HL-60/S4 (cell line): ENCODE results near the gene DNAJC11.
"Not testable (repeated sequence)": the region's sequence is repeated elsewhere in the genome, so short reads cannot be mapped to it uniquely, and the experiment has no call there.

Experiments used
- in situ Hi-C: fragments of 300-500 bp; cut with MboI; formaldehyde crosslinking; loops from 2 replicates; pipeline ENCODE4 v1.14.3; 2022; ENCODE audit warnings: low sequenced_read_pairs

The DNAJC11 gene

DNA sequence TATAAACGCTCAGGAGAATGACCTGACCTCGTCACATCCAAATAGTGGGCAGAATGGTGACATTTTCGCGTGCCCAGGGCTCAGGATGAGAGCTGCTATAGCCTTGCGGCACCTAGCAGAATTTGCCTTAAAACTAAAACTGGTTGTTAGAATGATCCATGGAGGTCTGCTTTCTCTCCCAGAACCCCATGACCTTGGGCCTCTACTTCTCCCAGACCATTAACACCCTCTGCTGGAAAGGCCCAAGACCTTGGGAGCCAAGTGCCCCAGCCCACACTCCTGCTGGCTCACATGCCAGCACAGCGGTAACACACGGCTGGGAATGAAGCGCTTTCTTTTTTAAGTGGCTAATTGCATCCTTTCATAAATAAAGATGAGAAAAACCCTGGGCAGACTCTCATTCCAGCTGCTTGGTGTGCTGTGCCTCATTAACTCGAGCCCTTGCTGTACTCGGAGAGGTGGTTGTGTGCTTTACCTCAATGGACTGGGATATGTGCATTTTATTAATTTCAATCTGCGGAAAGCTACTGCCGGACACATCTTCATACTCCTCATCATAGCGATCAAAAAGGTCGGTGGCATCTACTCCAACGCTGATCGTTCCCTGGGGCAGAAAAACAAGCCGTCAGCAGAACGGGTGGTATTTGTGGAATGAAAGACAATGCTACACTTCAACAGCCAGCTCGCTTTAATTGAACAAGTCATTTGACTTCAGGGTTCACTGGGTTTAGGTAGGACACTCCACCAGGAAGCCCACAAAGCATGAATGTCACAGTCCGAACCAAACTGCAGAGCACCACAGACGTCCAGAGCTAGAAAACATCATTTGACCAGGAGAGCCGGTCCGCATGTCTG is 48.0 kb downstream of the DNAJC11 start:
- in situ Hi-C loops: no loop called here

DNA sequence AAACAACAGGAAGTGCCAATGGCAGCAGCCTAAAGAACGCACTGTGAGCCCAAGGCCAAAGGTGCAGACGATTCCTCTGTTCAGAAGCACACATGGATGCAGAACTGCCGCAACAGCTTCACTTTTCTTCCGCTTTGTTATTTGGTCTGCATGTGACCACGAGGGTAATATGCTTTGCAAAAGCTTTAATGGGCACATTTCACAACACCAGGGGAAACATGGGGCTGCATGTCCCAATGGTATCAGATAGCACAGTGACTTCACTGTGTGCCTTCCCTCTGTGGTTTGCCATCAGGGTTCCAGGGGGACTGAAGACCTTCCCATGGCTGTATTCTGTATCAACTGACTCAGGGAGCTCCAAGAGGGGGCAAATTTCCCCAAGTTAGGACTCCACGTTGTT is 48.6 kb downstream of the DNAJC11 start:
- in situ Hi-C loops: no loop called here

DNA sequence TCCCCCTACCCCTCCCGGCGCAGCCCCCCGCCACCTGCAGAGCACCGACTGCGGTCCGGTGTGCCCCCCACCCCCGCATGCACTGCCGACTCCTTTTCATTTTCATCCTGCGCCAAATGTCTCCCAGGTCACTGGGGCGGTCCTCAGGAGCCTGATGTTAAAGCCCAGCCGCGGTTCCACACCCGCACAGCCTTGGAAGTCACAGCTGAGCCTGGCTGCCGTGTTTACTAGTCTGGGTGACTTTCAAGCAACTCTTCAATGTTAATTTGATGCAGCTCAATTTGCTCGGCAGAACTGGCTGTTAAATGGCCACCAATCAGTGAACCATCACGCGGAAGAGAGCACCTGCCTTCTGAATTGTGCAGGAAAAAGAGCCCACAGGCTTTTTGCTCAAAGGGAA is 49.7 kb downstream of the DNAJC11 start:
- in situ Hi-C loops: no loop called here

DNA sequence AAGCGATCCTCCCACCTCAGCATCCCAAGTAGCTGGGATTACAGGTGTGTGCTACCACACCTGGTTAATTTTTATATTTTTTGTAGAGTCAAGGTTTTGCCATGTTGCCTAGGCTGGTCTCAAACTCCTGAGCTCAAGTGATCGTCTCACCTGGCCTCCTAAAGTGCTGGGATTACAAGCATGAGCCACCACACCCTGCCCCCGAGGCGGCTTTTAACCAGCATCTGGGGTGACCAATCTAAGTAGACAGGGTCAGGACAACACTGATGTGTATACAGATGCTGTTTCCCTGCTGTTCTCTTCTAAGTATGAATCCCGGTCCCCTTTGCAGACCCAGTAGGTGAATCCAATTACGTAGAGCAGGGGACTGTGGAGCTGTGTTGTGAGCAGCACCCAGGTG is 53.1 kb downstream of the DNAJC11 start:
- in situ Hi-C loops: loop anchor here (10.0 kb wide), 1 partner anchor 164 kb away; no protein-coding TSS in a partner anchor

DNA sequence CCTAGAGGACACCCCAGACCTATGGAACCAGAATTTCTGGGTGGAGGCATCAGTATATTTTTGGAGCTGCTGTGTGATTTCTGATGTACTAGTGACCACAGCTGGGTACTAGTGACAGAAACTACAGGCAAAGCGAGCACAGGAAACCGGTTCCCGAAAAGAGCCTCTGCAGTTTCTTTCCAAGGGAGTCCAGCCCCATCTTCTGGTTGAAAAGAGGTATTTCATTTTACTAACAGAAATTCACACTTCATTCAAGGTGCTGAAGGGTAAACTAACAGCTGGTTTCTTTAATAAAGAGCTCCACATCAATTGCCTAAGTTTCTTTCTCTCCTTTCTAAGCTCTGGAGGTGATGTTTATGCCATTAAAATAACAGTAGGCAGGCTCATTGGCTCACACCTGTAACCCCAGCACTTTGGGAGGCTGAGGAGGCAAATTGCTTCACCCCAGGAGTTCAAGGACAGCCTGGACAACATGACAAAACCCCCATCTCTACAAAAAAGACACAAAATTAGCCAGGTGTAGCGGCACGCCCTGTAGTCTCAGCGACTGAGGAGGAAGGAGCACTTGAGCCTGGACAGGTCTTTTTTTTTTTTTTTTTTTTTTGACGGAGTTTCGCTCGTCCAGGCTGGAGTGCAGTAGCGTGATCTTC is 55.0 kb downstream of the DNAJC11 start:
- in situ Hi-C loops: loop anchor here (10.0 kb wide), 1 partner anchor 162 kb away; no protein-coding TSS in a partner anchor

DNA sequence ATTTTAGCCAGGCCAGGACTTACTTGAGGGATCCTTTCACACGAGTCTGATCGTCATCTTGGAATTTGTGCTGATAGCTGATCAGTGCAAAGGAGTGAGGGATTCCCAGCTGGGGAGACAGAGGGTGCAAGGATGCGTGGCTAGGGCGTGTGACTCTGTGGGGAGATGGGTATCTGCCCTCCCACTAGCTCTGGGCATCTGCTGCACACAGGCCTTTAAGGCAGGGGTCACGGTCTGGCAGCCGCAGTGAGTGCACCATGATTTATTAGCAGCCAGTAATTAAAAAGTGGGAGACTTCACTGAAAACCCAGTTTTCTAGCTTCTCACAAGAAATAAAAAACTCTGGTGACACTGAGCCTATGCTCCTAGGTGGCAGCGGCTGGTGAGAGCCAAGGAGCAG is 56.6 kb downstream of the DNAJC11 start:
- in situ Hi-C loops: loop anchor here (10.0 kb wide), 1 partner anchor 160 kb away; no protein-coding TSS in a partner anchor

DNA sequence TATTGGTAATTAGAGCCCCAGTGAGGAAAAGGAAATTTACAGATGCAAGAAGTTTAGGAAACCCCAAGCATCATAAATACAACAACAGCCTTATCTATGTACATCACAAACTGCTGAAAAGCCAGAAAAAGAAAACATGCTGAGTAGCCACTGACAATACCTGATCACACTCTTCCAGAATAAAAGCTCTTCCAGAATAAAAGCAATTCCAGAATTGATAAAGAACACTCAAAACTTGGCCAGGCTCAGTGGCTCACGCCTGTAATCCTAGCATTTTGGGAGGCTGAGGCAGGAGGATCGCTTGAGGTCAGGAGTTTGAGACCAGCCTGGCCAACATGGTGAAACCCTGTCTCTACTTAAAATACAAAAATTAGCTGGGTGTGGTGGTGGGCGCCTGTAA is 60.7 kb downstream of the DNAJC11 start:
- in situ Hi-C loops: loop anchor here (10.0 kb wide), 1 partner anchor 156 kb away; no protein-coding TSS in a partner anchor

DNA sequence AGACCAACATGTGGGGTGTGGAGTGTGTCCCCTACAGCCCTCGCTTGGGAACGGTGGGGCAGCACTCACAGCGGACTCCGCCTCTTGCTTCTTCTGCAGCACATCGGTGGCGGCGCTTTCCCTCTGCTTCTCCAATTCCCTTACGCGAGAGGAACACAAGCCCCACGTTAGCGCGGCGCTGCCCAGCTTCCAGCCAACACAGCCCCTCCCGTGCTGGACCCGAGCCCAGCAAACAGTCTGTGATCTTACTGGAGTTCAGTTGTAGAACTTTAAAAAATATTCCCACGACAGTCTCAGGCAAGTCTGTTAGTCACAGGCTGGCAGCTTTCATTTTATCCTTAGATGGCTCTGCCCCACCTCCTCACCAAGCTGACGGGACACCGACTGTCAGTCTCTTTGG is 63.4 kb downstream of the DNAJC11 start:
- in situ Hi-C loops: no loop called here

DNA sequence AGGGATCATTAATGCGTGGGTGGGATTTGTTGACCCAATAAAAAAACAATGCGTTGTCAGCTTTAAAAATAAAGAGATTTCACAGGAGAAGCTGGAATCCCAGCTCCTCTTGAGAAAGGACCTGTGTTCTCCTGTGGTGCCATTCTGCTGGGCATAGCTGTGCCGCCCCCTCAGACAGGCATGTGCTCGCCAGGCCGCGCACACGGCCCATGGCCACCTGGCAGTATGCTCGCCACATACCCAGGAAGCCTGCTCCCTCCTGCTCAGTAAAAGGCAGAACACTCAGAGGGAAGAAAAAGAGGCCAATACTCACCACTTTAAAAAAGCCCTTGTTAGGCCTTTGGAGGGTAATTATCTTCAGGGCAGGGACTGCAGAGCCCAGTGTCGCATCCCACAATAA is 63.8 kb downstream of the DNAJC11 start:
- in situ Hi-C loops: no loop called here

DNA sequence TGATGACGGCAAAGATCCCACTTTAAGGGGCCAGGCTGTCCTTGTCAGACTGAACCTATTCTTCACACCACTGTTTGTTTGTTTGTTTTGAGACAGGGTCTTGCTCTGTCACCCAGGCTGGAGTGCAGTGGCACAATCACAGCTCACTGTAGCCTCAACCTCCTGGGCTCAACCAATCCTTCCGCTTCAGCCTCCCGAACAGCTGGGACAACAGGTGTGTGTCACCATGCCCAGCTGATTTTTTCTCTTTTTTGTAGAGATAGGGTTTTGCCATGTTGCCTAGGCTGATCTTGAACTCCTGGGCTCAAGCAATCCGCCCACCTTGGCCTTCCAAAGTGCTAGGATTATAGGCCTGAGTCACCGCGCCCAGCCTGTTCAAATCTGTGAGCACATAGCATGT is 64.8 kb downstream of the DNAJC11 start:
- in situ Hi-C loops: not testable (repeated sequence)

DNA sequence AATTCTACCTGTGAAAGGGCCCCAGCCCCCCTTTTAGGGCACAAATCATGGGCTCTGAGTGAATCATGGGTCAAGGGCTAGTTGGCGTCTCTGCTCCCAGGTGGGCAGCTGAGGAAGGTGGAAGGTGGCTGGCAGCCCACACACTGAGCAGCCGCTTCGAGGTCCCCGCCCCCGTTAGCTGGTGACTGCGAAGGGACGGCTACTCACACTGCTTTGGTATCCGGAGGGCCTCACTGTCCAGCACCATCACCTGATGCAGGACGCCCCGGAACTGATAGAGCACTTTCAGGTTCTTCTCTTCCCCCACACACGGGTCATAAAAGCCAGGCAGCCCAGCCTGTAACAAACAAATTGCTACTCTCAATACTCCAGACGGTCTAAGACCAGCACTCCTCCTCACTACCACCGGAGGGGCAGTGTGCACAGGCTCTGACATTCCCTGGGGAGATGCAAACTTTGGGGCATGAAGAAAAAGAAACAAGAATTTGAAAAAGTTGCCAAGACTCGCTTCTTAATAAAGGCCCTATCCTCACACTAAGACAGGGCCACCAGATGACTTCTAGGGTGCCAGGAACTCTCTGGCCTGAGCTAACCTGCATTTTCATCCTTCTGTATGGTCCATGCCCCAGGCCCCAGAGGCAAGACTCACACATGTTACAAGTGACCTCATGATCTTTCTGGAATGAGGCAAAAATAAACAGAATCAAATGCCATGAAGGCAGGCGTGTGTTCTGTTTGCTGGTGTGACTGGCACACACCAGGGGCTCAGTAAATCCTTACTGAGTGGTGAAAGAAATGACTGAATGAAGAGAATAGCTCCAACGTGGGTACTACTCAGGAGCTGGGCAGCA is 65.5 kb downstream of the DNAJC11 start:
- in situ Hi-C loops: no loop called here

DNA sequence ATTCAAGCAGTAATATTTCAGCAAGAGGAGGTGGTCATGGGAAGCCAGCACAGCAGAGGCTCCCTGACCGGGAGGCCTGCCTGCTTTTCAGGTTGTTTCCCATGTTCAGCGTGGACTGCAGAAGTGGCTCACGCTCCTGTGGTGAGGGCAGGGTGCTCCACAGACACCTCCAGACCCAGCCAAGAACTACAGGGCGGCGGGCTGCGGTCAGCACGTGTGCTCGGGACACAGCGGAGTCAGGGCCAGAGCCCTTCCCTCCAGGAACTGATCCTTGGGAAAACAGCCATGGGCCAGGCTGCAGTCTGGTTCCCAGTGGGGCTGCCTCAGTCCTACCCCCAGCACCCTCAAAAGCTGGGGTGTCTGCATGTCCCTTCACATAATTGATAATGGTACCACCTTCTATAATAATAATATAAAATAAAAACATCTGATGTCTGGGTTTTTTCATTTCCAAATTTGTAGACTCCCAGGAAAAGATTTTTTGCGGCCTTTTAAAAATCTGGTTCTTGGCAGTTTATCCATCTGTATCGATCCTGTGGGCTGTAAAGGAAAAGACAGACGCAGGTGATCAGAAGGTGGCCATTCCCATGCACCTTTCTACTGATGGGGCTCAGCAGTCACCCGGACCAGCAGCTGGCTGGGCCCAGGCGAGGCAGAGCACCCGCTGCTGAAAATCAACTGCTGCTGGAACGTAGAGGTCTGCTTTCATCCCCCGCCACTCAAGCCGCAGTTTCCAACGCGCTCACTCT is 66.3 kb downstream of the DNAJC11 start:
- in situ Hi-C loops: no loop called here

DNA sequence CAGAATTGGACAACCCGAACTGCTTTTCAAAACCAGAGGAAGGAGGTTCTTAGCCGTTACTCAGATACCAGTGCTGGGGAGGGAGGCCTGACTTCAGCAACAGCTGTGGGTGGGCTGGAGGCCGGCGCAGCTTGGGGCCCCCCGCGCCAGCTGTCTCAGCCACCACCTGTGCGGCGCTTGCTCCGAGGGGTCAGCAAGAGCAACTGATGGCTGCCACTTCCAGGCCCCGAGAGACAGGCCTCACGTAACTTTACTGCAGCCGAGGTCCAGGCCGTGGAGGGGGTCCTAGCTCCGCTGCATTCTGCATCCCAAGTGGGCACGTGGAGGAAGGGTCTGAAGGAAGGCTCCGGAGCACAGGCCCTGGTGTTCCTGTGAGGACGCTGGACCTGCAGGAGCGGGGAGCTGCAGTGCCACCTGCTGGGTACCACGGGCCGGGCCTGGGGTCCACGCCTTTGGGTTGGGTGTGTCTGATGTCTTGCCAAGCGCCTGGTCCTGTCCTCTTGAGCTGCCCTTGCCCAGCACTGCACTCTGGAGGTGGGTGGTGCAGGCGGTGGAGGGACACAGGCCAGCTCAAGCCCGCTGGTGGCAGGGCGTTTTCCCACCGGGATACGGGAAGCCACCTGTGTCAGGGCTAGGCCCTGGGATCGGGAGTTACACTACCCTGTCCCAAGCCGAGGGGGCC is 67.1 kb downstream of the DNAJC11 start:
- in situ Hi-C loops: no loop called here

DNA sequence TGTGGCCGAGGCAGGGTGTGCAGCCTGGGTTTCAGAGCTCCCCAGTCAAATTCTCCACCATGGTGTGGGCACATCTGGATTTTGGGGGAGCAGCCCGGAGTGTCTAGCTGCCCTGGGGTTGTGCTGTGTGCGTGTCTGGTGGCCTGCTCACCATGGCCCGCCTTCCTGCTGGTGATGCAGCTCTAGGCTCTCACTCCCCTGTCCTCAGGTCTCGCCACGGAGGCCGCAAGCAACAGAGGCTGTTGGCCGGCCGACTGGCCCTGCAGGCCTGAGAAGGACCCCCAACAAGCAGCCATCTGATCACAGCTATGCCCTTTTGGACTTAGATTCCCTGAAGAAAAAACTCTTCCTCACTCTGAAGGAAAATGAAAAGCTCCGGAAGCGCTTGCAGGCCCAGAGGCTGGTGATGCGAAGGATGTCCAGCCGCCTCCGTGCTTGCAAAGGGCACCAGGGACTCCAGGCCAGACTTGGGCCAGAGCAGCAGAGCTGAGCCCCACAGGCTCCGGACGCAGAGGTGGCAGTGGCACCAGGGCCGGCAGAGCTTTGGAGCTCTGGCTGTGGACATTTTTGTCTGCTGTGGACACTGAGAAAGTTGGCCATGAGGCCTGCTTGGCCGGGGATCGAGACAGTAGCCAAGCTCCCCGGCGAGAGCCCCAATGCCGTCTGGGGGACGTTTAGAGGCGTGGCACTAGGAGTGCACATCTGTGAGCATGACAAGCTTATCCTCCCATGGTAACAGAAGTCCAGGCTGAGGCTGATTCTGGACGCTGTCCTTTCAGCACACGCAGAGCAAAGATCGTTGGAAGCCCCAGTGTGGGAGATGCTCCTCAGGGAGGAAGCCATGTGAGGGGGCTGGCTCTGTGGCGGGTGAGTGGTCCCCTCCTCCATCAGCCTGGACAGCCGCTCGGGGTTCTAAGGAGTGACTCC is 68.8 kb downstream of the DNAJC11 start:
- in situ Hi-C loops: no loop called here

DNA sequence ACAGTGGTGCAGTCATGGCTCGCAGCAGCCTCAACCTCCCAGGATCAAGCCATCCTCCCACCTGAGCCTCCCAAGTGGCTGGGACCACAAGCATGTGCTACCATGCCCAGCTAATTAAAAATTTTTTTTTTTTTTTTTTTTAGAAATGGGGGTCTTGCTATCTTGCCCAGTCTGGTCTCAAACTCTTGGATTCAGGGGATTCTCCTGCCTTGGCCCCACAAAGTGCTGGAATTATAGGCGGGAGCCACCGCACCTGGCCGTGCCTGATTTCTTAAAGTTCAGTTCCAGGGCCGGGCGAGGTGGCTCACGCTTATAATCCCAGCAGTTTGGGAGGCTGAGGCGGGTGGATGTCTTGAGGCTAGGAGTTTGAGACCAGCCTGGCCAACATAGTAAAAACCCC is 70.6 kb downstream of the DNAJC11 start:
- in situ Hi-C loops: no loop called here

DNA sequence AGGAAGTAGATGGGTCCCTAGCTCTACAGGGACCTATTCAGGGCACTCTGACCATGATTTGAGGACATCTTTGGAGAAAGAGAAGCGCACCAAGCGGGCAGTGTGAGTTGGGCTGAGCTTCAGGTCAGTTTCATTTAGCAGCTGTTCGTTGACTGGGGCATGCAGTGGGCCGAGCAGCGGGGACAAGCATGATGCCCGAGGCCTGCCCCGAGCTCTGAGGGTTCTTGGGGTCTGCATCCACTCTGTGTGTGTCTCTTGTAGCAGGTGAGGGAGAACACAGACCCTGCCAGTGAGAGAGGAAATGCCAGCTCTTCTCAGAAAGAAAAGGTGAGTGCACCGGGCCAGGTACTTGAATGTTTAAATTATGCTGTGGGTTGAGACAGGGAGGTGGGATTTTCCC is 71.6 kb downstream of the DNAJC11 start:
- in situ Hi-C loops: no loop called here

DNA sequence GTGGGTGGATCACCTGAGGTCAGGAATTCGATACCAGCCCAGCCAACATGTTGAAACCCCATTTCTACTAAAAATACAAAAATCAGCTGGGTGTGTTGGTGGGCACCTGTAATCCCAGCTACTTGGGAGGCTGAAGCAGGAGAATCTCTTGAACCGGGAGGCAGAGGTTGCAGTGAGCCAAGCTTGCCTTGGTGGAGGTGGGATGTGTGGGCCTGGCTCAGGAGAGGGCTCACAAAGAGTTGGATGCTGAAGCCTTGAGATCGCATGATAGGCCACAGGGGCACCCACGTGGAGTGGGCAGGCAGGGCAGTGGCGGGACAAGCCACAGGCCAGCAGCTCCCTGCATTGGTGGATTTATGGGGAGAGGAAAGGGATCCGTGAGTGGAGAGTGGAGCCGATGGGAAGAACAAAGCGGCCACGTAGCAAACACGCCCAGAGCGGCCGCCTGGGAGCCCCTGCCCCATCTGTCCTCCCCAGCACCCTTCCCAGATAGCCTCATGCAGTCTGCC is 72.6 kb downstream of the DNAJC11 start:
- in situ Hi-C loops: no loop called here

DNA sequence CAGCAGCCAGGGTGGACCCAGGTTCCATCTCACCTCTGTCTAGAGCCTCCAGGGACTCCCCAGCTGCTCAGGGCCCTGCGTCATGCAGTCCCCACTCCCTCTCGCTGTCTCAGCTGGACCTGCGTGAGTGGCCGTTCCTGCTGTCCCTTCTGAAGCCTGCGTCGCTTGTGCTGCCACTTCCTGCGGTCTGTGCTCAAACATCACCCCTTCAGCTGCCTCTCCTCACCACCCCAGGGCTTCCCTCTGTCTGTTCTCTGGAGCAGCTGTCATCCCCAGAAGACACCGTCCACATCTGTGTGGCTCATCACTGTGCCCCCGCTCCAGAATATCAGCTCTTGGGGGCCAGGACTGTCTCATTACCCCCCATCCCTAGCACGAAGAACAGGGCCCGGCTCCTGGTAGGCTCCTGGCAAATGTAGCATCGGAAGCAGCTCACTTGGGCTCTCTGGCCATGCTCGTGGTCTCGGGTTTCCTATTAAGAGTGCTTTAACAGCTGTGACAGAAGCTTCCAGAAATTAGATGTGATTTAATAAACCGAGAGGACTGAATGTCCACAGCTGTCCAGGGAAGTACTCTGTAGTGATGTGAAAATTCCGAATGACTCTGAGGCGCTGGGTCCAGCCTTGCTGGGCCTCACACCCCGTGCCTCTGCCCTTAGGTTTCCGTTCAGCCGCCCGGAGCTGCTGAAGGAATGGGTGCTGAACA is 73.6 kb downstream of the DNAJC11 start:
- in situ Hi-C loops: no loop called here
